HEK293 (cell line): Measurements from ENCODE around the gene MED13L.

ENCODE experiments used
- ZBTB1 ChIP-seq: fragments of 450-650 bp; formaldehyde crosslinking; IDR thresholded peaks from 2 replicates; pipeline ENCODE4 v1.5.1; 2016; ENCODE audit warnings: missing biosample characterization, missing genetic modification characterization
- ZBTB48 ChIP-seq: fragments of 450-650 bp; formaldehyde crosslinking; IDR thresholded peaks from 2 replicates; pipeline ENCODE4 v1.5.1; 2016; ENCODE audit warnings: missing biosample characterization, missing genetic modification characterization
- ZNF2 ChIP-seq: fragments of 450-650 bp; formaldehyde crosslinking; IDR thresholded peaks from 2 replicates; pipeline ENCODE4 v1.5.1; 2016; ENCODE audit warnings: missing biosample characterization, missing genetic modification characterization
- ZNF211 ChIP-seq: fragments of 450-650 bp; formaldehyde crosslinking; IDR thresholded peaks from 2 replicates; pipeline ENCODE4 v1.5.1; 2016; ENCODE audit warnings: low read depth, missing biosample characterization, missing genetic modification characterization
- ZNF544 ChIP-seq: fragments of 450-650 bp; formaldehyde crosslinking; IDR thresholded peaks from 2 replicates; pipeline ENCODE4 v1.5.0; 2017; ENCODE audit warnings: missing biosample characterization, missing genetic modification characterization
- ZNF558 ChIP-seq: fragments of 450-650 bp; formaldehyde crosslinking; IDR thresholded peaks from 2 replicates; pipeline ENCODE4 v1.5.1; 2016; ENCODE audit warnings: missing biosample characterization, missing genetic modification characterization
- ZNF701 ChIP-seq: fragments of 450-650 bp; formaldehyde crosslinking; IDR thresholded peaks from 2 replicates; pipeline ENCODE4 v1.5.1; 2016; ENCODE audit warnings: missing biosample characterization, missing genetic modification characterization
- ZNF777 ChIP-seq: fragments of 450-650 bp; formaldehyde crosslinking; IDR thresholded peaks from 2 replicates; pipeline ENCODE4 v1.5.1; 2017; ENCODE audit warnings: missing biosample characterization, missing genetic modification characterization, borderline replicate concordance
- ZNF785 ChIP-seq: fragments of 450-650 bp; formaldehyde crosslinking; IDR thresholded peaks from 2 replicates; pipeline ENCODE4 v1.5.1; 2016; ENCODE audit warnings: missing biosample characterization, missing genetic modification characterization
- TF ChIP-seq, protein P1 (sequence below): fragments of 450-650 bp; formaldehyde crosslinking; IDR thresholded peaks from 2 replicates; pipeline ENCODE4 v1.5.1; 2016; ENCODE audit warnings: missing biosample characterization, missing genetic modification characterization
- TF ChIP-seq, protein P2 (sequence below): fragments of 450-650 bp; IDR thresholded peaks from 2 replicates; pipeline ENCODE4 v1.5.1; 2018; ENCODE audit warnings: missing biosample characterization, missing genetic modification characterization
- TF ChIP-seq, protein P3 (sequence below): fragments of 450-650 bp; formaldehyde crosslinking; IDR thresholded peaks from 2 replicates; pipeline ENCODE4 v1.5.1; 2016; ENCODE audit warnings: missing biosample characterization, missing genetic modification characterization, low read depth

DNA sequence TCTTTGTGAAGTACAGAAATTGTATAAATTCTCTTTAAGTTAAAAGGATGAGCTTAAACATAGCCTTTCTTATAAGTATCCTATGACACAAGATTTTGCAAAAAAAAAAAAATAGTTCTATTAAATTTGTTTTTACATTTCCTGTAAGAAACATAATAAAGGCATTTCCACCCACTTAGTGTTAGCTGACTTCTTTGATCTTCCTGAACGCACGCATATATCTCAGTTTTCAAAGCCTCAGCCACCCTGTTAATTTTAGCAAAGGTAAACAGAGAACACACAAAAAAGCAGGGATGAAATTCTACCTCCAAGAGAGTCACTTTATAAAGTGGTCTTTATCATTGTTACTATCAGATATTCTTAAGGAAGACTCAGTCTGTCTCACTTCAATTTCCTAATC is 277.9 kb downstream of the MED13L start:
- TF ChIP-seq ZNF785 (tag by site-specific recombination) = no peak
- no peak for TF ChIP-seq ZNF211 (tag by site-specific recombination)
- TF ChIP-seq, protein P1, sequence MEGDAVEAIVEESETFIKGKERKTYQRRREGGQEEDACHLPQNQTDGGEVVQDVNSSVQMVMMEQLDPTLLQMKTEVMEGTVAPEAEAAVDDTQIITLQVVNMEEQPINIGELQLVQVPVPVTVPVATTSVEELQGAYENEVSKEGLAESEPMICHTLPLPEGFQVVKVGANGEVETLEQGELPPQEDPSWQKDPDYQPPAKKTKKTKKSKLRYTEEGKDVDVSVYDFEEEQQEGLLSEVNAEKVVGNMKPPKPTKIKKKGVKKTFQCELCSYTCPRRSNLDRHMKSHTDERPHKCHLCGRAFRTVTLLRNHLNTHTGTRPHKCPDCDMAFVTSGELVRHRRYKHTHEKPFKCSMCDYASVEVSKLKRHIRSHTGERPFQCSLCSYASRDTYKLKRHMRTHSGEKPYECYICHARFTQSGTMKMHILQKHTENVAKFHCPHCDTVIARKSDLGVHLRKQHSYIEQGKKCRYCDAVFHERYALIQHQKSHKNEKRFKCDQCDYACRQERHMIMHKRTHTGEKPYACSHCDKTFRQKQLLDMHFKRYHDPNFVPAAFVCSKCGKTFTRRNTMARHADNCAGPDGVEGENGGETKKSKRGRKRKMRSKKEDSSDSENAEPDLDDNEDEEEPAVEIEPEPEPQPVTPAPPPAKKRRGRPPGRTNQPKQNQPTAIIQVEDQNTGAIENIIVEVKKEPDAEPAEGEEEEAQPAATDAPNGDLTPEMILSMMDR (tag by site-specific recombination) = no peak
- TF ChIP-seq ZNF701 (tag by site-specific recombination) = no peak
- TF ChIP-seq ZNF777 = no peak
- no peak for TF ChIP-seq ZNF2 (tag by site-specific recombination)
- TF ChIP-seq, protein P2, sequence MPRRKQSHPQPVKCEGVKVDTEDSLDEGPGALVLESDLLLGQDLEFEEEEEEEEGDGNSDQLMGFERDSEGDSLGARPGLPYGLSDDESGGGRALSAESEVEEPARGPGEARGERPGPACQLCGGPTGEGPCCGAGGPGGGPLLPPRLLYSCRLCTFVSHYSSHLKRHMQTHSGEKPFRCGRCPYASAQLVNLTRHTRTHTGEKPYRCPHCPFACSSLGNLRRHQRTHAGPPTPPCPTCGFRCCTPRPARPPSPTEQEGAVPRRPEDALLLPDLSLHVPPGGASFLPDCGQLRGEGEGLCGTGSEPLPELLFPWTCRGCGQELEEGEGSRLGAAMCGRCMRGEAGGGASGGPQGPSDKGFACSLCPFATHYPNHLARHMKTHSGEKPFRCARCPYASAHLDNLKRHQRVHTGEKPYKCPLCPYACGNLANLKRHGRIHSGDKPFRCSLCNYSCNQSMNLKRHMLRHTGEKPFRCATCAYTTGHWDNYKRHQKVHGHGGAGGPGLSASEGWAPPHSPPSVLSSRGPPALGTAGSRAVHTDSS (tag by site-specific recombination) = no peak
- TF ChIP-seq, protein P3, sequence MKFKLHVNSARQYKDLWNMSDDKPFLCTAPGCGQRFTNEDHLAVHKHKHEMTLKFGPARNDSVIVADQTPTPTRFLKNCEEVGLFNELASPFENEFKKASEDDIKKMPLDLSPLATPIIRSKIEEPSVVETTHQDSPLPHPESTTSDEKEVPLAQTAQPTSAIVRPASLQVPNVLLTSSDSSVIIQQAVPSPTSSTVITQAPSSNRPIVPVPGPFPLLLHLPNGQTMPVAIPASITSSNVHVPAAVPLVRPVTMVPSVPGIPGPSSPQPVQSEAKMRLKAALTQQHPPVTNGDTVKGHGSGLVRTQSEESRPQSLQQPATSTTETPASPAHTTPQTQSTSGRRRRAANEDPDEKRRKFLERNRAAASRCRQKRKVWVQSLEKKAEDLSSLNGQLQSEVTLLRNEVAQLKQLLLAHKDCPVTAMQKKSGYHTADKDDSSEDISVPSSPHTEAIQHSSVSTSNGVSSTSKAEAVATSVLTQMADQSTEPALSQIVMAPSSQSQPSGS (tag by site-specific recombination) = no peak
- no peak for TF ChIP-seq ZNF558 (tag by site-specific recombination)
- no peak for TF ChIP-seq ZNF544 (tag by site-specific recombination)
- TF ChIP-seq ZBTB48 (tag by site-specific recombination) = no peak
- TF ChIP-seq ZBTB1 (tag by site-specific recombination) = no peak
